HL-60/S4 (cell line): ENCODE results near the gene ADAM33.

ENCODE experiments used
- in situ Hi-C: fragments of 300-500 bp; cut with MboI; formaldehyde crosslinking; loops from 2 replicates; pipeline ENCODE4 v1.14.3; 2022; ENCODE audit warnings: low sequenced_read_pairs

The ADAM33 gene

GRCh38 chr20:3651204-3651962 lies 30.4 kb downstream of the ADAM33 start:
- in situ Hi-C loops, result no loop called here

GRCh38 chr20:3648951-3649350 lies 32.9 kb downstream of the ADAM33 start:
- in situ Hi-C loops, result no loop called here

GRCh38 chr20:3647473-3647872 lies 34.3 kb downstream of the ADAM33 start:
- in situ Hi-C loops, result no loop called here

- in situ Hi-C loops, result no loop called here
These were observed 35.2 kb downstream of the ADAM33 start for GRCh38 chr20:3646651-3647050.

- in situ Hi-C loops, result no loop called here
These were observed 35.8 kb downstream of the ADAM33 start for GRCh38 chr20:3646067-3646440.

- in situ Hi-C loops, result no loop called here
These were observed 36.3 kb downstream of the ADAM33 start for GRCh38 chr20:3645309-3646066.

- in situ Hi-C loops, result no loop called here
These were observed 41.6 kb downstream of the ADAM33 start for GRCh38 chr20:3640259-3640658.

GRCh38 chr20:3635346-3635745 lies 46.5 kb downstream of the ADAM33 start:
- in situ Hi-C loops, result no loop called here

GRCh38 chr20:3633913-3634478 lies 47.8 kb downstream of the ADAM33 start:
- in situ Hi-C loops, result no loop called here

GRCh38 chr20:3632311-3633004 lies 49.4 kb downstream of the ADAM33 start:
- in situ Hi-C loops, result no loop called here

- in situ Hi-C loops, result no loop called here
These were observed 50.3 kb downstream of the ADAM33 start for GRCh38 chr20:3631534-3631933.

GRCh38 chr20:3630429-3630828 lies 51.4 kb downstream of the ADAM33 start:
- in situ Hi-C loops, result no loop called here

- in situ Hi-C loops, result no loop called here
These were observed 51.9 kb downstream of the ADAM33 start for GRCh38 chr20:3629893-3630292.

GRCh38 chr20:3628502-3629314 lies 53.1 kb downstream of the ADAM33 start:
- in situ Hi-C loops, result no loop called here

- in situ Hi-C loops, result no loop called here
These were observed 54.3 kb downstream of the ADAM33 start for GRCh38 chr20:3627476-3627875.

GRCh38 chr20:3622406-3622805 lies 59.4 kb downstream of the ADAM33 start:
- in situ Hi-C loops, result no loop called here

- in situ Hi-C loops, result no loop called here
These were observed 60.7 kb downstream of the ADAM33 start for GRCh38 chr20:3621111-3621510.
